Muscle of leg (tissue), 11 donors: ENCODE data around the gene CD2BP2. TPM values are rescaled to one million over a fixed set of nuclear protein-coding genes. Genes with fewer than 3 reads are reported as not detected.
A peak's percentile ranks its signal among the peaks of the same experiment; 100 is the strongest.

Source experiments
- DNase-seq: peaks from one replicate; pipeline ENCODE4 v3.0.0; 2013
- H3K27ac ChIP-seq: one replicate; pipeline ENCODE4 v1.5.1; 2013; ENCODE audit warnings: mild to moderate bottlenecking, low read length, control low read depth
- H3K27me3 ChIP-seq: one replicate; pipeline ENCODE4 v1.6.1; 2013; ENCODE audit warnings: low read length; ENCODE audit not compliant: control insufficient read depth, insufficient read depth
- H3K36me3 ChIP-seq: one replicate; pipeline ENCODE4 v1.6.1; 2013; ENCODE audit warnings: low read length; ENCODE audit not compliant: control insufficient read depth, insufficient read depth
- H3K4me1 ChIP-seq: one replicate; pipeline ENCODE4 v1.6.1; 2013; ENCODE audit warnings: low read length; ENCODE audit not compliant: control insufficient read depth, insufficient read depth
- H3K4me3 ChIP-seq: one replicate; pipeline ENCODE4 v1.5.1; 2013; ENCODE audit warnings: low read length, control low read depth
- H3K9me3 ChIP-seq: replicated peaks from 2 replicates; pipeline ENCODE4 v1.6.1; 2013; ENCODE audit warnings: low read depth, low read length; ENCODE audit not compliant: control insufficient read depth
- WGBS: methylation state at CpG from one replicate; pipeline ENCODE4 v1.1.5; 2013; ENCODE audit warnings: missing lambda C conversion rate; ENCODE audit not compliant: insufficient coverage; 5-methylcytosine and 5-hydroxymethylcytosine counted together
- polyA plus RNA-seq, 8 donors: library from polyadenylated mRNA; unstranded; fragments of 120-200 nt; gene quantifications; one replicate each; pipeline versions ENCODE4 v1.2.1 to v1.2.3, GENCODE V29; 2013; ENCODE audit warnings: inconsistent platforms in 1 of 8, low replicate concordance in 1 of 8; ENCODE audit not compliant: insufficient read length in 8 of 8, insufficient read depth in 1 of 8
- total RNA-seq: library from RNA; stranded (reverse); fragments of 120-200 nt; gene quantifications from one replicate; pipeline ENCODE4 v1.2.4, GENCODE V29; 2013

The CD2BP2 gene
- total and polyA plus RNA-seq, 9 donors, result 32.3 to 44.2 (median 38.7) TPM

DNA sequence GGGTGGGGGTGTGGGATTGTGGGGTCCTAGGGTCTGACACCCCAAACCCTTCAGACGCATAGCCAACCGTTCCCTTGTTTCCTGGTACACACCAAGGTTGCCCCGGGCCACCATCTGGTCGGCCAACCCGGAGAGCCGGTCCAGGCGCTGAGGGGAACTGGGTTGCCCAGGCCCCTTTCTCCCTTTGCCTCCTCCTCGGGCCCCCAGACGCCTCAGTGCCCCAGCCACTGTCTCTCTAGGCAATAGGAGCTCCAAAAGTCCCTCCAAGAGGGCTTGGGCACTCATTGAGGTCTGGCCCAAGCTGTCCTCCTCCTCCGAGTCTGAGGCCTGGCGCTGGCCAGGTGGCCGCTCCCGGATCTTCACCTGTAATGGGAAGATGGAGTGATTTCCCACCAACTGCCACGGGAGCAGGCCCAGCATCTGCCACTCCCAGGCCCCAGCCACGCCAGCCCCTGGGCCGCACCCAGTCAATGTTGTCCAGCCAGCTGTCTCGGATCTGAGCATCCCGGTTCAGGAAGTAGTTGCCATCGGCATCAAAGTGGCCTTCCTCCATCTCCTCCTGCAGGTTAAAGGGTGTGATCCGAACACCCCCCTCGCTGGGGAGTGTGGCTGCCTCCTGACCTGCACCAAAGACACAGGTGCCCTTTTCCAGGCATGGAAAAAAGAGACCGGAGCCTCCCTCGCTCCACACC, 1.5 kb downstream of the CD2BP2 start:
- H3K27ac ChIP-seq, result peak overlapping the region; percentile 96
- H3K4me3 ChIP-seq, result peak overlapping the region; percentile 71
- no peak for DNase-seq
- no peaks in the 10 kb centered on the region for H3K9me3 ChIP-seq
- peaks cover 47% of the 10 kb centered on the region for H3K4me1 ChIP-seq
- no peaks in the 10 kb centered on the region for H3K27me3 ChIP-seq
- peaks cover 67% of the 10 kb centered on the region for H3K36me3 ChIP-seq
- 93% methylated on average over 19 of the region's 23 CpGs for WGBS

DNA sequence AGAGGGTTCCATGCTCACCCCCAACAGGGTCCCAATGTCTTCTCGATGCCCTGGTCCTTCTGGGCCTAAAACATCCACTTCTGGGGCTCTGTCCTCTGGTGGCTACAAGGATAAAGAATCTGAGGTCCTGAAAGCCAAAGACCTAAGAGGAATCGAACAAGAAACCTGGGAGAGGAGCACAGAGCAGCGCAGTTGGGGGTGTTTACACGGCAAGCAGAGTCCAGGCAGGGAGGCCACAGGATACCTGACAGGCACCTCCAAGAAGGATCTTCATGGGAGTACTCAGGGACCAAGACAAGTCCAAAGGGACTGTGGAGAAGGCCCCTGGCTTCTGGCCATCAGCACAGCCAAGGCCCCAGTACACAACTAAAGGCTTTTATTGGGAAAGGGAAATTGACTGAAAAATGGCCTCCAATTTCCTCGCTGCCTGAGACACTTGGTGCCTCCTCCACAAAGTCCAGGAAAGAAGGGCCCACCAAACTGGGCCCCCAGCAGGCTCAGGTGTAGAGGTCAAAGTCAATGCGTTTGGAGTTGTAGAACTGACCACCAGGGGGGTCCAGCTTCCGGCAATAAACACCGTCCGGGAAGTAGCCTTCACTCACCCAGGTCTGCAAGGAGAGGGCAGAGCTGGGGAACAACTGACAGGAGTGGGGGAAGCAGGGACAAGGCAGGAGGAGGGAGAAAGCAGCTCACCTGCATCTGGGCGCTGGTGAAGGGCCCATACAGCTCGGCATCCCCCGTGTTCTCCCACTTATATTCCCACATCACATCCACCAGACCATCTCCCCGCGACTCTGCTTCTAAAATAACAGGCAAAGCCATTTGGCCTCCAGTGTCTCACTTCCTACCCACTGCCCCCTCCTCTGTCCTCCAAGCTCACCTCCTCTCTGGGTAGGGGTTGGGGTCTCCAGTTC, 2.4 kb downstream of the CD2BP2 start:
- Histone ChIP-seq H3K36me3 (peaks cover 63% of the 10 kb centered on the region), H3K9me3 (no peaks in the 10 kb centered on the region), H3K27me3 (no peaks in the 10 kb centered on the region), H3K4me1 (peaks cover 47% of the 10 kb centered on the region), H3K4me3 (no peak overlapping the region), H3K27ac (no peak overlapping the region)
- 69% methylated on average over 8 of the region's 14 CpGs for WGBS
- DNase-seq, result no peak

DNA sequence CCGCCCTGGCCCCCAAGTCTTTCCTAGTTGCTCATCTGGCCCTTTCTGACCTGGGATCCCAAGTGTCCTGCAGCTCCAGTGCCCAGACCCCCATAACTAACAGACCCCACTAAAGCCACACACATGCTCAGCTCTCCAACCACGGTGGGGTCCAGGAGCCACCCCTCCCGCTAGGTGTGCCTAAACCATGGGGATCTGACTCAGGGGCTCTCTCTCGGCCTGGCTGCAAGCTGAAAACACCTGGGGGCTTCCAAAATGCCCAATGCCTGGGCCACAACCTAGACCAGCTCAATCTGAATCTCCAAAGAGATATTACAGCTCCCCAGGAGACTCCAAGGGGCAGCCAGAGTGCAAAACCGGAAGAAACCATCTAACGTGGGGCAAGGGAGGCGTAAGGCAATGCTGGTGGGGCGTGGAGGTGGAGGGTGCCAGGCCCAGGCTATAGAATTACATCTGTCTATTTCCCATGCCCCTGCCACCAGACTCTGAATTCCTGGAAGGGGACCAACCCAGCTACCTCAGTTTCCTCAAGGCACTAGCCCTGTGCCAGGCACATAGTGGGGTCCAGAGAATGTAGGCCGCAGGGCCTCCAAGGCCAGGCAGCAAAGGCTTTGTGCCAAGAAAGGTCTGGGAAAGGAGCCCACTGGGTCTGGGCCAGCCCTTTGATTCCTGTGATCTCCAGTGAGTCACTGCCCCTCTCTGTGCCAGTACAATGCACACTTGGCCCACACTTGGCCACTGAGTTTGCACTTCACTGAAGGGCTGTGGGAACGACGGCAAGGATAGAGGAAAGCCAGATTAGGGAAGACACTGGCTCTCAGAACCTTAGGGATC, 3.3 kb downstream of the CD2BP2 start:
- Histone ChIP-seq H3K27ac (peak overlapping the region; percentile 29), H3K36me3 (peaks cover 54% of the 10 kb centered on the region), H3K27me3 (no peaks in the 10 kb centered on the region), H3K4me3 (no peak overlapping the region), H3K4me1 (peaks cover 46% of the 10 kb centered on the region), H3K9me3 (no peaks in the 10 kb centered on the region)
- peak; percentile 69 for DNase-seq
- WGBS, result 65% methylated on average over 5 of the region's 11 CpGs

DNA sequence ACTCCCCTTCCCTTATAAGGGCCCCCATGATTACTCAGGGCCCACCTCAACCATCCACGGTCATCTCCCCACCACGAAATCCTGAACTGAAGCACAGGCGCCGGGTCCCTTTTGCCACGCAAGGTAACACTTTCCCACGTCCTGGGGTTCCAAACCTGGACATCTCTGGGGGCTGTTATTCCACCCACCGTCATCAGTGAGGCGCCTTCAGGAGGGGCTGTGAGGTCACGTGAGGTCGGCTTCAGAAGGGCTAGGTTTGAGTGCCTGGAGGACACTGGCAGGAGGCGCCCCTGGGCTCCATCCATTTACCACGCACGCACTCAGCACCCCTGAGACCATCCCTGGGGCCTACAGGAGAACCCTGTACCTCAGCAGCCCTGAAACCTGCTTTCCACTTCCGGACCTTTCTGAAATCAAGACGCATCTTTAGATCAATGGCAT, 4.1 kb downstream of the CD2BP2 start:
- H3K27ac ChIP-seq, result no peak overlapping the region
- 88% methylated on average over 14 of the region's 15 CpGs for WGBS
- H3K4me3 ChIP-seq, result no peak overlapping the region
- no peak for DNase-seq
- peaks cover 47% of the 10 kb centered on the region for H3K36me3 ChIP-seq
- H3K27me3 ChIP-seq, result no peaks in the 10 kb centered on the region
- peaks cover 38% of the 10 kb centered on the region for H3K4me1 ChIP-seq
- no peaks in the 10 kb centered on the region for H3K9me3 ChIP-seq

DNA sequence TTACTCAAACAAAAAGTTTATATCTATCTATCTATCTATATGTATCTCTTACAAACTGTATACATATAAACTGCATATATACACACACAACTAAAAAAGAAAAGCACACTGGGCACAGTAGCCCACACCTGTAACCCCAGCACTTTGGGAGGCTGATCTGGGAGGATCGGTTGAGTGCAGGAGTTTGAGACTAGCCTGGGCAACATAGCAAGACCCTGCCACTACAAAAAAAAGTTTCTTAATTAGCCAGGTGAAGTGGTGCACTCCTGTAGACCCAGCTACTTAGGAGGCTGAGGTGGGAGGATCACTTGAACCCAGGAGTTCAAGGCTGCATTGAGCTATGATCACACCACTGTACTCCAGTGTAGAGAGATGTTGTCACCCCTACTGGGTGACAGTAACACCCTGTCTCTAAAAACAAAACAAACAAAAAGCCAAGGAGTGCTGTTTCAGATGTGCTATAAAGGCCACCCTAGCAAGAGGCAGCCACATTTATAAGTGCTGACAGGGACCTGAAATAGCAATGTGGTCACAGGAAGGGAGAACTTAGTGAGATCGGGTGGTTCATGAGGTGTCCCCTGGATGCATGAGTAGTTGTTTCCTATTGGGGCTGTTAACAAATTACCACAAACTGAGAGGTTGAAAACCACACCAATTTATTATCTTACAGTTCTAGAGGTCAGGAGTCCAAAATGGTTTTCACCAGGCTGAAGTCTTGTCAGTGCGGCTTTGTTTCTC, 4.8 kb downstream of the CD2BP2 start:
- 100% methylated on average over 1 of the region's 3 CpGs for WGBS
- Histone ChIP-seq H3K27ac (no peak overlapping the region), H3K9me3 (no peaks in the 10 kb centered on the region), H3K4me1 (peaks cover 32% of the 10 kb centered on the region), H3K27me3 (no peaks in the 10 kb centered on the region), H3K36me3 (peaks cover 47% of the 10 kb centered on the region), H3K4me3 (no peak overlapping the region)
- no peak for DNase-seq

DNA sequence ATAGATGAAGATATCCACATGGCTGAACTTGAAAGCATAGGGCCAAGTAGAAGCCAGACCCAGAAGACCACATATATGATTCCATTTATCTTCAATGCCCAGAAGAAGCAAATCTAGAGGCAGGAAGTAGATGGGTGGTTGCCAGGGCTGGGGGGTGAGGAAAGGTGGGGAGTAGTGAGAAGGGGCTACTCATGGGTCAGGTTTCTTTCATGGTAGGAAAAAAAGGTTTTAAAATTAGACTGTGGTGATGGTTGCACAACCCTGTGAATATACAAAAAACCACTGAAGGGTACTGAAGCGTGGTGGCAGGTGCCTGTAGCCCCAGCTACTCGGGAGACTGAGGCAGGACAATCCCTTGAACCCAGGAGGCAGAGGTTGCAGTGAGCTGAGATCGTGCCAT, 5.4 kb downstream of the CD2BP2 start:
- 80% methylated on average over 1 of the region's 3 CpGs for WGBS
- Histone ChIP-seq H3K27ac (no peak overlapping the region), H3K4me3 (no peak overlapping the region), H3K36me3 (peaks cover 47% of the 10 kb centered on the region), H3K4me1 (peaks cover 32% of the 10 kb centered on the region), H3K9me3 (no peaks in the 10 kb centered on the region), H3K27me3 (no peaks in the 10 kb centered on the region)
- DNase-seq, result no peak

DNA sequence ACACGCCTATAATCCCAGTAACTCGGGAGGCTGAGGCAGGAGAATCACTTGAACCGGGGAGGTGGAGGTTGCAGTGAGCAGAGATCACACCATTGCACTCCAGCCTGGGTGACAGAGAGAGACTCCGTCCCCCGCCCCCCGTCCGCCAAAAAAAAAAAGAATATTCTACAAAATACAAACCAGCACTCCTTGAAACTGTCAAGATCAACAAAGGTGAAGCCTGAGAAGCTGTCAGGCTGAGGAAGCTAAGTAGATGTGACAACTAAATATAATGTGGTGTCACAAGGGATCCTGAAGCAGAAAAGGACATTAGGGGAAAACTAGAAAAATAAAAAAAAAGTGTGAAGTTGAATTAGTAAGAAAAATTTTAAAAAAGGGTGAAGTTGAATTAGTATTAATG, 6.2 kb downstream of the CD2BP2 start:
- H3K4me3 ChIP-seq, result no peak overlapping the region
- DNase-seq, result no peak
- H3K27me3 ChIP-seq, result no peaks in the 10 kb centered on the region
- H3K4me1 ChIP-seq, result peaks cover 25% of the 10 kb centered on the region
- H3K9me3 ChIP-seq, result no peaks in the 10 kb centered on the region
- no peak overlapping the region for H3K27ac ChIP-seq
- WGBS, result 90% methylated on average over 2 of the region's 7 CpGs
- H3K36me3 ChIP-seq, result peaks cover 44% of the 10 kb centered on the region

DNA sequence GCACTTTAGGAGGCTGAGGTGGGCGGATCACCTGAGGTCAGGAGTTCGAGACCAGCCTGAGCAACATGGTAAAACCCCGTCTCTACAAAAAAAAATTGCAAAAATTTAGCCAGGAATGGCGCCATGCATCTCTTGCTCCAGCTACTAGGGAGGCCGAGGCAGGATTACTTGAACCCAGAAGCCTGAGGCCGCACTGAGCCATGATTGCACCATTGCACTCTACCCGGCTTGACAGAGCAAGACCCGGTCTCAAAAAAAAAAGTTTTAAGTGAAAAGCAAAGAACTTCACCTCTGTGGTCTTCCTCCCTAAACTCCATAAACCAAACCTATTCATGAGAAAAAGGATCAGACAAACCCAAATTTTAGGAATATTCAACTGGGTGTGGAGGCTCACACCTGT, 7.0 kb downstream of the CD2BP2 start:
- DNase-seq, result no peak

DNA sequence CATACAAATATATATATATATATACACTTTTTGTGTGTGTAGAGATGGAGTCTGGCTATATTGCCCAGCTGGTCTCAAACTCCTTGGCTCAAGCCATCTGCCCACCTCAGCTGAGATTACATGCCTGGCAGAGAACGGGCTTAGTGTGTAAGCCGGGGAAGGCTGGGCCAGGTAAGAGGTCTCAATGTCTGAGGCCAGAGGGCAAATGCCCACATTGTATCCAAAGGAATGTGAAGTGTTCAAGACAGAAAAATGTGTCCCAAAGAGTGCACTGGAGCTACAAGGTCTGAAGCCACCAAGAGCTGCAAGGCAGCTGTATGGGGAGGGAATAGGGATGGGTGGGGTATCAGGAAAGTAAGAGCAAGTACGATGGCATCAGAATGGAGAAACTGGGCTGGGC, 8.8 kb downstream of the CD2BP2 start:
- H3K4me1 ChIP-seq, result no peaks in the 10 kb centered on the region
- H3K27ac ChIP-seq, result no peak overlapping the region
- peaks cover 17% of the 10 kb centered on the region for H3K36me3 ChIP-seq
- no peak for DNase-seq
- 80% methylated on average over 3 of the region's 3 CpGs for WGBS
- no peaks in the 10 kb centered on the region for H3K9me3 ChIP-seq
- H3K27me3 ChIP-seq, result no peaks in the 10 kb centered on the region
- no peak overlapping the region for H3K4me3 ChIP-seq

More for the DNA sequence above, 7.0 kb downstream of the CD2BP2 start:
- Histone ChIP-seq H3K27ac (no peak overlapping the region), H3K4me3 (no peak overlapping the region), H3K9me3 (no peaks in the 10 kb centered on the region), H3K27me3 (no peaks in the 10 kb centered on the region), H3K36me3 (peaks cover 36% of the 10 kb centered on the region), H3K4me1 (peaks cover 16% of the 10 kb centered on the region)
- 94% methylated on average over 7 of the region's 8 CpGs for WGBS
